ENCODE data around the gene CALM1. TPM values are rescaled to one million over a fixed set of nuclear protein-coding genes. Genes with fewer than 3 reads are reported as not detected.
A peak's percentile ranks its signal among the peaks of the same experiment; 100 is the strongest.

Gene CALM1
- 251 and 376 TPM in 2 replicates for polyA plus RNA-seq (2011; rRNA removed)
- 194 and 240 TPM in 2 replicates for polyA minus RNA-seq (2011; rRNA and poly(A)+ RNA removed)

DNA sequence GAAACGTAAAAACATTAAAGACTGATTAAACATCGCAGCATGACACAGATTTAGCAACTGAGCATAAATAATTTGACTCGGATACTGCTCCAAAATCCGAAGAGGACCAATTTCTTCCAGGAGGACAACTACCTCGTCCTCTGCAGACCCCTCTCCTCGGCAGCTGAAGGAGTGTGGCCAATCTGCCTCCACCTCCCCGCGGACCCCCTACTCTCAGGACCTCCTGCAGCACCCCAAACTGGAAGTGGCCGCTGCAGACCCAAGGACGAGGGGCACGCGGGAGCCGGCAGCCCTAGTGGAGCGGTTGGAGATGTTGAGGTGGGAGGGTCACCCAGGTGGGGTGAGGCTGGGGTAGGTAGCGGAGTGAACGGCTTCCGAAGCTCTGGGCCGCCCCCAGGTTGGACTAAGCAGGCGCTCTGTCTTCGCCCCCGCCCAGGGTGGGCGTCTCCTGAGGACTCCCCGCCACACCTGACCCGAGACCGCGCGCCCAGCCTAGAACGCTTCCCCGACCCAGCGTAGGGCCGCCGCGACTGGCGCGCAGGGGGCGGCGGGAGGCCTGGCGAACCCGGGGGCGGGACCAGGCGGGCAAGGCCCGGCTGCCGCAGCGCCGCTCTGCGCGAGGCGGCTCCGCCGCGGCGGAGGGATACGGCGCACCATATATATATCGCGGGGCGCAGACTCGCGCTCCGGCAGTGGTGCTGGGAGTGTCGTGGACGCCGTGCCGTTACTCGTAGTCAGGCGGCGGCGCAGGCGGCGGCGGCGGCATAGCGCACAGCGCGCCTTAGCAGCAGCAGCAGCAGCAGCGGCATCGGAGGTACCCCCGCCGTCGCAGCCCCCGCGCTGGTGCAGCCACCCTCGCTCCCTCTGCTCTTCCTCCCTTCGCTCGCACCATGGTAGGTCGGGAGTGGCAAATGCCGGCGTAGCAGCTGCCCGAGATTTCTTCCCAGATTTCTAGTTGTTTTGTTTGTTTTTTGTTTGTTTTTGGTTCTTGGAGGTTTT lies at the start of gene CALM1:
Gene CALM1, plus strand, starts transcription at position 689 of the 999 bp plus-strand sequence. Its CDS starts 202 bp downstream, at position 891.
- DNase-seq (ENCODE audit: low read depth): no peak
- no peaks in the 10 kb centered on the region for H3K27me3 ChIP-seq (ENCODE audit: control insufficient read depth, insufficient read depth, low read length)
- ChIA-PET CTCF (interaction anchor here (0.6 to 1.8 kb wide), 4 partner anchors 10 to 790 kb away, joined by 3 to 7 read pairs (median 4); no protein-coding TSS in a partner anchor), POLR2A (interaction anchor here (0.6 to 0.8 kb wide), 3 partner anchors 13 to 309 kb away, joined by 3 to 4 read pairs (median 3); no protein-coding TSS in a partner anchor)
- peaks cover 5% of the 10 kb centered on the region; the same call in 1 of the 2 replicates for H3K36me3 ChIP-seq (ENCODE audit: control insufficient read depth, insufficient read depth, low read length)
- TF ChIP-seq, protein P1, sequence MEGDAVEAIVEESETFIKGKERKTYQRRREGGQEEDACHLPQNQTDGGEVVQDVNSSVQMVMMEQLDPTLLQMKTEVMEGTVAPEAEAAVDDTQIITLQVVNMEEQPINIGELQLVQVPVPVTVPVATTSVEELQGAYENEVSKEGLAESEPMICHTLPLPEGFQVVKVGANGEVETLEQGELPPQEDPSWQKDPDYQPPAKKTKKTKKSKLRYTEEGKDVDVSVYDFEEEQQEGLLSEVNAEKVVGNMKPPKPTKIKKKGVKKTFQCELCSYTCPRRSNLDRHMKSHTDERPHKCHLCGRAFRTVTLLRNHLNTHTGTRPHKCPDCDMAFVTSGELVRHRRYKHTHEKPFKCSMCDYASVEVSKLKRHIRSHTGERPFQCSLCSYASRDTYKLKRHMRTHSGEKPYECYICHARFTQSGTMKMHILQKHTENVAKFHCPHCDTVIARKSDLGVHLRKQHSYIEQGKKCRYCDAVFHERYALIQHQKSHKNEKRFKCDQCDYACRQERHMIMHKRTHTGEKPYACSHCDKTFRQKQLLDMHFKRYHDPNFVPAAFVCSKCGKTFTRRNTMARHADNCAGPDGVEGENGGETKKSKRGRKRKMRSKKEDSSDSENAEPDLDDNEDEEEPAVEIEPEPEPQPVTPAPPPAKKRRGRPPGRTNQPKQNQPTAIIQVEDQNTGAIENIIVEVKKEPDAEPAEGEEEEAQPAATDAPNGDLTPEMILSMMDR (IDR thresholded peaks at IDR 0.05; ENCODE audit: insufficient read depth, low read depth, low read length): no peak
- peak within 1 kb of the TSS; percentile 98 for H3K4me3 ChIP-seq (ENCODE audit: low read depth, low read length)

DNA sequence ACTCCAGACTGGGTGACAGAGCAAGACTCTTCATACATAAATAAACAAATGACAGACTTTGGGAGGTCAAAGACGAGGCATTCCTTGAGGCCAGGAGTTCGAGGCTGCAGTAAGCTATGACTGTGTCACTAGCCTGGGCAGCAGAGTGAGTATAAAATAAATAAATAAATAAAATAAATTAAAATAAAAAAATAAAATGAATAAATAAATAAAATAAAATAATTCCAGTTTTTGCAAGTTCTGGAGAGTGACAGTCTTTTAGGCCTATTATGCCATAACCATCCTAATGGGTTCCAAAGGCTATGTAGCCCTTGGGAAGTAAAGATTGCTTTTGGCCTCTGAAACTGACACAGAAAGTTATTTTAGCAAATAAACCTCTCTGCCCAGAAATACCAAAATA lies 48.6 kb upstream of the CALM1 start:
- Histone ChIP-seq H3K4me3 (ENCODE audit: low read depth, low read length) (no peak overlapping the region), H3K36me3 (ENCODE audit: control insufficient read depth, insufficient read depth, low read length) (no peaks in the 10 kb centered on the region), H3K27me3 (ENCODE audit: control insufficient read depth, insufficient read depth, low read length) (no peaks in the 10 kb centered on the region)
- DNase-seq (ENCODE audit: low read depth): no peak
- POLR2A ChIA-PET: no interaction called here
- CTCF ChIA-PET: interaction anchor here (1.3 kb wide), 1 partner anchor 11 kb away, joined by 3 read pairs; no protein-coding TSS in a partner anchor
- TF ChIP-seq, protein P1 (IDR thresholded peaks at IDR 0.05; ENCODE audit: insufficient read depth, low read depth, low read length): no peak

DNA sequence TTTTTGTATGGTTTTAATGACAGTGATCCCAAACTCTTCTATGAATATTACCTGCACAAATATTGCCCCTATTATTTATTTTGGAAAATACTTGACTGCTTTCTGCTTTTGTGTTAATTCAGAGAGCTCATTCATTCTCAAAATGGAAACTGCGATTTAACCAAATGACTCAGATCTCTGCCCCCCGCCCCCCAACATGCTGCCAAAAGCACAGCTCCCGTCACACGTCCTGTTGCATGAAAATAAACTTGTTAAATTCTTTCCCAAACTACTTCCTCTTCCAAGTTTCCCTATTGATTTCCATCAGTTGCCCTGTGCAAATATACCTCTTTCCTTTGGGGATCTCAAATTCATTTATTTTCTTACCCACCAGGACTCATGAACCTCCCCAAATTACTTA lies 47.1 kb upstream of the CALM1 start:
- CTCF ChIA-PET: interaction anchor here (0.7 kb wide), 1 partner anchor 13 kb away, joined by 4 read pairs; no protein-coding TSS in a partner anchor
- TF ChIP-seq, protein P1 (IDR thresholded peaks at IDR 0.05; ENCODE audit: insufficient read depth, low read depth, low read length): no peak
- POLR2A ChIA-PET: no interaction called here

DNA sequence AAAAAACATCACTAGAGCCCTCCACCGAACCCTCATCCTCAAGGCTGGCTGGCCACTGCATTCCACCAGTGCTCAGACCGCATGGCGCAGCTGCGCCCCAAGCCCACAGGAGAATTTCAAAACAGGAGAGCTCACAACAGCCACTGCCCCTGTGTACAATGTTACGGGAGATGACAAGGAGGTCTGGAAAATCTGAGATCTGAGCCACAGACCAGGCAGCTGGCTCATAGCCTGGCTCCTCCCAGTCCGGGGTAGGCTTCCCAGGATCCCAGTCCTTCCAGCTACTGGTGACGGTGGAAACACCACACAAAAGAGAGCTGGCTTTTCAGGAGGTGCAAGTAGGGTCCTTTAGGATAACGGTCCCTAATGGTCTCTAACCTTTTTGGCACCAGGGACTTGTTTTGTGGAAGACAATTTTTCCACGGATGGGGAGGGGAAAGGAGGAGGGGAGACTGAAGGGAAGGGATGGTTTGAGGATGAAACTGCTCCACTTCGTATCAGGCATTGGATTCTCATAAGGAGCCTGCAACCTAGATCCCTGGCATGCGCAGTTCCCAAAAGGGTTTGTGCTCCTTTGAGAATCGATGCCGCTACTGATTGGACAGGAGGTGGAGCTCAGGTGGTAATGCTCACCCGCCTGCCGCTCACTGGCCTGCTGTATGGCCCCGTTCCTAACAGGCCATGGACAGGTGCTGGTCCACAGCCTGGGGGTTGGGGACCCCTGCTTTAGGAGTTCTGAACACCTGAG lies 42.1 kb upstream of the CALM1 start:
- ChIA-PET POLR2A (no interaction called here), CTCF (interaction anchor here (0.6 to 1.7 kb wide), 3 partner anchors 9 to 443 kb away, joined by 3 to 5 read pairs (median 4); no protein-coding TSS in a partner anchor)
- peaks cover 2% of the 10 kb centered on the region; the same call in 1 of the 2 replicates for H3K27me3 ChIP-seq (ENCODE audit: control insufficient read depth, insufficient read depth, low read length)
- no peak for DNase-seq (ENCODE audit: low read depth)
- H3K4me3 ChIP-seq (ENCODE audit: low read depth, low read length): no peak overlapping the region
- TF ChIP-seq, protein P1 (IDR thresholded peaks at IDR 0.05; ENCODE audit: insufficient read depth, low read depth, low read length): no peak
- no peaks in the 10 kb centered on the region for H3K36me3 ChIP-seq (ENCODE audit: control insufficient read depth, insufficient read depth, low read length)

More for the DNA sequence above, 47.1 kb upstream of the CALM1 start:
- DNase-seq (ENCODE audit: low read depth): no peak
- H3K27me3 ChIP-seq (ENCODE audit: control insufficient read depth, insufficient read depth, low read length): no peaks in the 10 kb centered on the region
- no peak overlapping the region for H3K4me3 ChIP-seq (ENCODE audit: low read depth, low read length)
- H3K36me3 ChIP-seq (ENCODE audit: control insufficient read depth, insufficient read depth, low read length): no peaks in the 10 kb centered on the region

Data from BJ (cell line).